DMS53 treated with DMSO at 0.1 percent for 48 hours (cell line): ENCODE results near the gene RBMS3.

Source experiments
- DNase-seq: peaks from one replicate; lab custom pipeline; 2025; ENCODE audit not compliant: unreplicated experiment; lab: John Stamatoyannopoulos, UW

RBMS3 gene

DNA sequence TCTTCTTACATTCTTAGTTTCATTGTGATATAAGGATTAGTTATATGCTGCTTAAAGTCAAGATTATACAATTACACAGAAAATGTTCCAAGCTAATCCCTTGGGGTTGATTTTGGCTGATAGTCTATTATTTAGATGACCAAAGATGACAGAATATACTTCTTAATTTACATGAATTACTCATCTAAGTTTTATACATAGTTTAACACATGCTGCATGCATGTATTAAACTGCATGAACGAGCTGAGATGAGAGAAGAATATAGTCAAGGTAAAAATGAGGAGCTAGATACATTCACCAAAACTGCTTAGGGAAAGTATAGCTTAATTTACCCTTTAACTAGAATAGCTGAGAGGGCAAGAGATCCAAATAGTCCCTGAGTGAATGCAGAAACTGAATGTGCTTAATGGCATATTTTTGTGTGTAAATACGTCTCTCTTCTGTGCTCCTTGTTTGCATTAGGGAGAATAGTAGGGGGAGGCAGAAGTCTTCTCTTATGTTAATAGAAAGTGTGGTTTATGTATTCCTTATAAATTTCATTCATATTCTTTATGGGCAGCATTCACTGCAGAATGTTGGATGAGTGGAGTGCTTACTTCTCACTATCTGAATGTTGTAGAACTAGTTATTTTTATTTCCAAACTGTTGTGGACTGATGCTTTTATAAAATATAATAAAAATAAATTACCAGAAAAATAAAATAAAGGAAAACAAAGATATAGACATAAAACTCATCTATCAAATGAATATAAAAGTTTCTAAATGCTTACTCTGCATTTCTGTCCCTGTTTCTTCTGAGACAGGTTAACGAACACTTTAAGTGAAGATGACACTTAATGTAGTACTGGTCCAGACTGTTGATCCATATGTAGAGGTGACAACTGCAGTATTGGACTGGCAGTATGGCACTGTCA, 327.8 kb downstream of the RBMS3 start:
- DNase-seq, result no peak

DNA sequence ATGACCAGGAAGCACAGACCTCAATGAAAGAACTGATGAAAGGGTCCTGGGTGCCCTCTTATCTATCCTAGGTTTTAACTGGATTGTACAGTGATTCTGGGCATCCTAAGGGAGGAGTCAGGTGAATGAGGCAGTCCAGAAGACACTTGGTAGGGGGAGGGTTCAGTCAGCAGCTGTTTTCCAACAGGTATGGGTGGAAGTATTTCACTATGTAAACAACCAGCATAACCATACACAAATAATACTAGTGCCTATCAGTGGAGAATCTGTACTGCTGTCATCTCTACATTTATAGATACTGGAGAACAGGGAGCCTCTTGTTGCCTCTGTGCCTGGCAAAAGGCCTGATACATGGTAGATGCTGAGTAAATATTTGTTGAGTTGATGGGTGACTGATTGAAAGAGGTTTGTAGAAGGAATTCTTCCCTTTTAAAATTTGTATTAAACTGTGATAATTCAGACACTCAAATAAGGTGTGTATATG, 328.5 kb downstream of the RBMS3 start:
- peak; percentile 61 for DNase-seq

DNA sequence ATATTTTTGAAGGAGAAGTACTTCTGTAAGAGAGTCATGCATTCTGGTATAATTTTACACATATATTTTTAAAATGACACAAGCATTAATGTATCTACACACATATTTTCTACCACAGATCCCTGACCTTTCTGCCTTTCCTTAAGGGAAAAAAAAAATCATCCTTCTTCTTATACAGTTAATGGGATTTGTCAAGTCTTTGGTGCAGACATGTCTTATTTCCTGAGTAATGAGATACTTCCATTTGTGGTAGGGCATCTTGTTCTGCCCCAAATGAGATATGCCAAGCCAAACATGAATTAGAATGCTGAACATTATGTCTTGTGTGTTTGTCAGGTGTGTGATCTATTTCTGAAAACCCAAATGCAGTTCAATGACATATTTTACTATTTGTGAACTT, 329.9 kb downstream of the RBMS3 start:
- no peak for DNase-seq

DNA sequence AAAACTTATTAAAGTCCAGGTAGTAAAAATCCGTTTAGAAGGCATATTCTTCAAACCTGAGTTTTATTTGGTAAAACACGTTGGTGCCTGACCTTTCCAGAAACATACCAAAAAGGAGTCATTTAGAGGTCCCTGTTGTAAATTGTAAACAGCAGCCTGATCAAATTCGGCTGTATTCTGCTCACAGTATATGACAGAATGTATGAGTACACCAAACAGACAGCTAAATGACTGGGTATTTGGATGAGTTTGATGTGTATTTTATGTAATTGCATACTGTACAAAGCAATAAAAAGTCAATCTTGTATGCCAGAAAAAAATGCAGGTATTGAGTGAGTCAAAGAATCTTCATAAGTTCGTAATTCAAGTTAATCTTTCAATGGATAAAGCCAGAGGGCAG, 330.4 kb downstream of the RBMS3 start:
- no peak for DNase-seq

DNA sequence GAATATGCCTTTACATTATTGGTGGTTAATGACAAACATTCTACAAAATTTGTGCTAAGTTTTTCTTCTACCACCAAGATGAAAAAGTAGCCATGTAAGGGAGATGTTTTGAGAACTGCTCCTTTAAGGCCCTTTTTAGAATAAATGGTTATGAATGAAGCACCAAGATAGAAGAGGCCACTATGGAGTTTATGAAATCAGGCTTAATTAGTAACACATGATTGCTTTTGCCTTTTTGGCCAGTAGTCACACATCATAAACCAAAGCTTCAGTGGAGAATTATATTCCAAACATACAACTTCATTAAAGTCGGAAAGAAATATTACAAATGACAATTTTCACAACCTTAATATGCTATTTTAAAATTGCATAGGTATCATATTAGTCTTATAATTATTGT, 331.7 kb downstream of the RBMS3 start:
- DNase-seq, result no peak

DNA sequence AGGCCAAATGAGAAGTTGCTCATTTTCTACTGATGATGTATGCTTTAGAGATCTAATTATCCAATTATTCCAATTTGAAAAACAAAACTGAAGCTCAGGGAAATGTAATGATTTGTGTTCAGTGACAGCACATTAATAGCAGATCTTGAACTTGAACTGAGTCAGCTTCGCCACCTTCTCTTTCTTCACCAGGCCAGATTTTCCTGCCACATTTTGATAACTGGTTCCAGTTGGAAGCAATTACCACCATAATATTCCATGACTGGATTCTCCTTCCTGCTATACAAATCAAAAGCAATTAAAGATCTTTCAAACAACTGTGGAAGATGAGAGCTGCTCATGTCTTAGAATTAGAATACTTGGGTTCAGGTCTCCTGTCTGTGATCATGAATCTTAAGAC, 334.1 kb downstream of the RBMS3 start:
- no peak for DNase-seq

DNA sequence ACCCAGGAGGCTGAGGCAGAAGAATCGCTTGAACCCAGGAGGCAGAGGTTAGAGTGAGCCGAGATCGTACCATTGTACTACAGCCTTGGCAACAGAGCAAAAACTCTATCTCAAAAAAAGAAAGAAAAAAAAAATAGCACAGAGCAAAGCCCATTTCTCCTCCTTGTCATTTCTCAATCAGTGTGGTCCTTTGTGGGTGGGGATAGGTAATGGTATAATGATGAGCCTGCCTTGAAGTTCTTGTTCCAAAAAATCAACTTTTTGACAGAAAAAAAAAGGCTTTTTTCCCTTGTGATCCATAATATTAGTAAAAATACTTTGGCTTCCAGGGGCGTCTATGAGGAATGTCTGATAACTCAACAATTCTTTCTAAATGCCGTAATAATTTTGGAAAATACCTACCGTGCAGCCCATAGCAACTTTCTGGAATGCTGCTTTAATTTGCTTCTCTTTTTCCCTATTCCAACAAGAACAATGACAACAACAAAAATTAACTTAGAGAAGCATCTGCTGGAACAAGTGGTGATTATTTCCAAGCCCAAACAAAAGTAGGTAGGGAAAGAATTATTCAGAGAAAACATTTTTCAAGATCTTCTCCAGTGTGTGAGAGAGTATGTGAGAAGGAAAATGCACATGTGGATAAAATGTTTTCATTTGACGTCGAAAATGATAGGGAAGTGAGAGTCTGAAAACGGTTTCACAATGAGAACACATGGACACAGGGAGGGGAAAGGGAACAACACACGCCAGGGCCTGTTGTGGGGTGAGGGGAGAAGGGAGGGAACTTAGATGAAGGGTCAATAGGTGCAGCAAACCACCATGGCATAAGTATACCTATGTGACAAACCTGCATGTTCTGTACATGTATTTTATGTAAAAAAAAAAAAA, 337.8 kb downstream of the RBMS3 start:
- no peak for DNase-seq

DNA sequence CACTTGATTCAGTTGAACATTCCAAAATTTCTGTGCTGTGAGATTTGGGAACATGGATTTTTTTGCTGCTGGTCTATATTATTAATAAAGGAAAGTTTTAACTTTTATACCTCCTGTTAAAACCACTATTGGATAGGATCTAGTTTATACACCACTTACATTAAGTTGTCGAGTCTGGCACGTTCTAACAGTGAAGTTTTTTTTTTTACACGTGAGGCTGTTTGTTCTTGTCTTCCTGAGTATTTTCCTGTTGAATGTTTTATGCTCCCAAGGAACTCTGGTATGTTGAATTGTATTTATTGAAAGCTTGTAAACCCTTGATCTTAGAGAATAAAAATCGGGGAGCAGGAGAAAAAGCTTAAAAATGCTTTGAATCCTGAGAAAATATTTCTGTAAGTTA, 338.8 kb downstream of the RBMS3 start:
- no peak for DNase-seq

DNA sequence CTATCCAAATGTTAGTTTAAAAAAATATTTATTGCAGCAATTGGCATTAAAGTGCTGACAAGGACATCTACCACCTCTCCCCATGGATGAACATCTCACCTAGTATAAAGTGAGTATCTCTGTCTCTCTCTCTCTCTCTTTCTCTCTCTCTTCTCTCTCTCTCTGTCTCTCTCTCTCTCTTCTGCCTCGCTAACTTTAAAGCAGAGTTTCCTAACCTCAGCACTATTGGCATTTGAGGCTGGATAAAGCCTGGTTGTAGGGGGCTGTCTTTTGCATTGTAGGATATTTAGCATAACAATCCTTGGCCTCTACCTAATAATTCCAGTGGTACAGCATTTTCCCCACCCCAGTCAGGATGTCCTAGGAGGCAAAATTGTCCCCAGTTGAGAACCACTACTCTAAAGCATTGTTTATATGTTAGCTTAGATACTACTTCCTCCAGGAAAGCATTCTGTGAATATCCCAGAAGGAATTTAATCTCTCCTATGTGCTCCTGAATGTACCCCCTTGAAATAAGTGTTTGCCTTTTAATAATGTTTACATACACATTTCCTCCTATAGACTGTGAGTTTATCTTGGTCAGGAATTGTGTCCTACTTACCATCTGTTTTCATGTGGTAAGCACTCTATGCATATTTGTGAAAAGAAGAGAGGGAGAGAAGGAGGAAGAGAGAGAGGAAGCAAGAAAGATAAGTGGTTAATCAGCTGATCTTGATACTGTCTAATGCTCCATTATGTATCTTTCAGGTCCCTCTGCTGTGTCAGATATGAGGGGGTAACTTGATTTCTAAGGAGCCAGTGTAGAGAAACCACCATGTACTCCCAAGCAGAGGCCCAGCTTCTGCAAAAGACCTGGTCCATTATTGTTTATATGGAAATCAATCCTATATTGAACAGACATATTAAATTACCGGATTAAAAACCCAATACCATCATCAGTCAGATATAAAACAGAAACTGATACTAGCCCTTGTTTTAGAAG, 346.6 kb downstream of the RBMS3 start:
- DNase-seq, result no peak

DNA sequence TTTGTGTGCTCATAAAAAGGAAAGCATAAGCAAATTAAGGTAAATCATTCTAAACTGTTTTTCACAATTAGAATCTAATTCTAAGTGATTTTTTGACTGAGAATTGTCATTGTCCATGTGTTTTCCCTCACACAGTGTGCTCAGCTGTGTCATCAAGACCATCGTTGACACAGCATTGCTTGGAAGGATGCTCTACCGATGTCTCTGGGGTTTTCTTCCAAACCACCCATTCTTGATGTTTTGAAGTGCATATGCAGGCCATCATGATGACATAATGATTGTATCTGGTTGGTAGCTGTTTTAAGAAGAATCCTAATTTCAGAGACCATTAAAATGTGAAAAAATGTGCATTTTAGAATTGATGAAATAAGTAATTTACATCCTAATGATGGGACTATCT, 347.9 kb downstream of the RBMS3 start:
- no peak for DNase-seq

DNA sequence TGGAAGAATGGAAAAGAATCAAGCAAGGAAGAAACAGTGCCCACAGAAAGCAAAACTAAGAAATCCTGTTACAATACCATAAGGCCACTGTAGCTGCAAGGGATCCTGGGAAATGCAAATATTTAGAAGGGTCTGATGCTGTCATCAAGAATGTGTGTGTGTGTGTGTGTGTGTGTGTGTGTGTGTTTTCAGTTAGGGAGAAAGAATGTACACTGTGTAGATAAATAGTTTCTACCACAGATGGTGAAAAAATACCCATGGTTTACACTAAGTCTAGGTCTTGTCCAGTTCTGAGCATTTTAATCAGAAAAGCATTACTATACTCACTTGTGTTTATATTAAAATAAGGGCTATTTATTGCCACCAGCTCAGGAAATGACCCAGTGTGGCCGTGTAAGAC, 355.0 kb downstream of the RBMS3 start:
- no peak for DNase-seq

DNA sequence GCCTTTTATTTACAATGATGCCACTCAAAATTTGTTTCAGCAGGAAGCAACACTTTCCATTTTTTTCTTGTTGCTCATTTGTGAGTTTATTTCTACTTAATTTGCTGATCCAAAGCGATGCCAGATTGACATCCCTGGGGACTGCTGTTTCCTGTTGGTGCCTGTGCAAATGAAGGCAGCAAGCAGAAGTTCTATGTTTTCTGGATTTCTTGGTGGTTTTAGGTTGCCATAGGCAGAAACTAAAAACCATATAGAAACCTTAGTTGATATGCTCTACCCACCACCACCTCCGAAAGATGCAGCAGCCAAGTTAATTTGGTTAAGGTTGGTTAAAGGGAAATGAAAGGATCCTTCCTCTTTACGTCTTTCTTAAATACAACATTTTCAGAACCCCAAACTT, 356.2 kb downstream of the RBMS3 start:
- DNase-seq, result no peak

DNA sequence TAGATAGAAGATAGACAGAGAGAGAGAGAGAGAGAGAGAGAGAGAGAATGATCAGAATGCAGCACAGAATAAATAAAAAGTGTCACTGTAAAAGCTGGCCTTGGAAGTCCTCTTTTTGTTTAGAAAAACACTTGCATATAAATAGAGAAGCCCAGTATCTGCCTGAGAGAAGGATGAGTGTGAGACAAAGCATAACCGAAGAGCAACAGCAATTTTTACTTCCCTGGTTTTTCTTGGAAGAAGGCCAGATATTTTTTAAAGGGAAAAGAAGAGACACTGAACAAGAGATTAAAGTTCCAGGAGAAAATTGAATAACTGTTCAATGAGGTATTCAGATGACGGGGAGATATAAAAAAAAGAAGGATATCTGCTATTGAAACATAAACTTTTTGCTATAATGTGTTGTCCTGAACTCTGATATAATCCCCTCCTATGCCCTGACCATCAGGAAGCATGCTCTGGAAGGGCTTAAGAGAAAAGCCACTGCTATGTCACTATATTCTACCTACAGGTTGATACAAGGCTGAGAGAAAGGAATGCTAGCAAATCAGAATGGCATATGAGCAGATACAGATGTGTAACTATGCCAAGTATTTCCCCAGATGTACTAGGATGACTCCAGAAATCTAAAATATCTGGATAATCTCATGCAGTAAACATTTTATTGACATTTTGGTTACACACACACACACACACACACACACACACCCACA, 358.9 kb downstream of the RBMS3 start:
- DNase-seq, result no peak

DNA sequence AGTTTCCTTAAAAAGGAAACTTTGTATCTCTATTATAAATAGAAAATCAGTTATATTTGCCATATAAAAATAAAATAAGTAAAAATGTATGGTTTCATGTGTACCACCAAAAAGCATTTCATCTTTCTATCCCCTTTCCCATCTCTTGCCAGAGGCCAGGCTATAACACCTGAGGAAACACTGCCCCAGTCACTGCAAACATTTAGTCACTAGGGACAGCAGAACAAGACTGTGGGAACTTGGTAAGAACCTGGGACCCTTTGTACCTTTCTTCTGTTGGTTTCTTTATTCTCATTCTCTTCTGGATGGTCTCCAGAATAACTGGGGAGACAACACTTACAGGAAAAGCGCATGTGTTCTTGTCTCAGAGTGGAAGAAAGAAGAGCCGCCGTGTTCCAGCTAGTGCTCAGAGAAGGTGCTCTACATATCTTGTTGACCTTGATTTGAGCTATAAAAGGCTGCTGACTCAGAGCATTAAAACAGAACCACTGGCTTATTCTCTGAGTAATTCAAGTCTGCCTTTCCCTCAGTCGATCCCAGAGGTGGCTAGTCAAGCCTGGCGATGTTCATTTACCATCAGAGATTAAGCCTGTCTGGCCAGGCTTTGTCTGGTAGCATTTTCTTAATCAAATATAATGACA, 361.6 kb downstream of the RBMS3 start:
- no peak for DNase-seq

DNA sequence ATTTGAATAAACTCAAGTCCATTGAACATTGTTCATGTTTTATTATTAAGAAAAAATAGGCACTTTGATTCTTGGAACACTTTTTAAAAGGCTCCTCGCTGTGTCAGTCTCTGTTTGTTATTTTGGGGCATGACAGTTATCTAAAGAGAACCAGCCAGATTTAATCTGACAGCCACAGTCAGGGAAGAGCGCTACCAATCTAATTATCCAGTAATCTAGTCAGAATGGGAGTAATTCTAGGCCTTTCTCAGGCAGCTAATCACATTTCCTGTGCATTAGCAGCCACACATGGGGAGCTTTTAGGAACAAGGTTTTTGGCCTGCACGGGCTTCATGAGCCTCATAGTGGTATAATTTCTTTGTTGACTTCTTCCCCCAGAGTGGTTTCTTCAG, 362.2 kb downstream of the RBMS3 start:
- DNase-seq, result no peak

DNA sequence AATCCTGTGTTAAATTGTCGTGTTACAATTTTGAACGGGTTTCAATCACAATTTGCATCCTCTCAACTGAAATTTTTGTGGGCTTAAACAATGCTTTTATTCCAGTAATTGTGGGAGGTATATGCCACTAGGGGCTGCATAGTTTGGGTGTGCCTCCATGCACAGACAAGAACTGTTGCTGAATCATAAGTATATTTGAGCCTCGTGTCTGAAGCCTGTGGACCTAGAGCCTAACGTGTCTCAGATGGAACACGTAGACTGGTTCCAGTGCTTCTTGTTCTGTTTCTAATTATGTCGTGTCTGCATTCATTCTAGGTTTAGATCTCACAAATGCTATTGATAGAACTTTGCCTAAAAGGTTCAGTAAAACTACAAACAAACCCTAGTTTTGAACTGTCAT, 363.4 kb downstream of the RBMS3 start:
- DNase-seq, result no peak

DNA sequence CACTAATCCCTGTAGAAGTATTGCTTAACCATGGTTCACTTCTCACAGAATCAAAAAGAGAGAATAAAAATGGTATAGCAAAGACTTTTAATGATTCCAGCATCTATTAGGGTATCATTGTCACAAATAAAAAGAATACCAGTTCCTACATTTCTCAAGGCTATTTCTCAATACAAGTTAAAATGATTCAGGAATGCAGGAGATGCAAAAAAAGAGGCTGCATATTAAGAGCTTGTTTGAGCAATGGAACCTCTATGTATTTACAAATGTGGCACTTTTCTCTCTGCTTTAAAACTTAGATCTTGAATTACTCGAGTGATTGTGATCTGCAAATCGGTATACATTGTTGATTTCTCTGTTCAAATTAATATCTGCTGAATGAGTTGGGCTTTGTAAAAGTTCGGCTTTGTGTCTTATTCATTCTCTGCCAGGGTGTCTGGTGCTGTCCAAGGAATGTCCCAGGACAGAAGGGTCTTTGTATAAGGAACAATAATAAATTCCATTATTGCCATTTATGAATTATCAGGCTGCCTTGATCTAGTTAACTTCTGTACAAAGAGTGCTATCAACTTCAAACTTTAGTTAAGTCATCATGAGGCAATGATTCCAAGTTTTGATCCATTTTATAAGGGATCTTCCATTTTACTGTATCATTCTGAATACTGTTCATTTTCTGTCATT, 364.2 kb downstream of the RBMS3 start:
- DNase-seq, result no peak

DNA sequence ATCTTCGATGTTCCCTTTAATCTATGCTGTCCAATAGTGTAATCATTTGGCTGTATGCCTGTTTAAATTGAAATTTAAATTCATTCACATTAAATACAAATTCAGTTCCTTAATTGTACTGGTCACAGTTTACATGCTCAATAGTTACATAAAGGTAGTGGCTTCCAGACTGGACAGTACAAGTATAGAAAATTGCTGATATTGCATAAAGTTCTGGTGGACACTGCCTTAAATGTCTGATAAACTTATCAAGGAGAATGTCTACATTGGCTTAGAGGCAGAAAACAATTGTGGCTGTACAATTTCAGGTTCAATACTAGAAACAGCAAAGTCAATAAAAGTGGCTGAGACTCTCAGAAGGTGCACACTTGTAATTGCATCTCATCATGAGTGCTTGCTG, 365.2 kb downstream of the RBMS3 start:
- no peak for DNase-seq
